WERI-Rb-1 (cell line): ENCODE measurements around the gene CHRM5.

Experiments
- DNase-seq: peaks from one replicate; pipeline ENCODE4 v3.0.0-alpha.2; 2020
- H3K27ac ChIP-seq: fragments of 250-450 bp; sonication (Bioruptor Pico); 2 replicates; pipeline ENCODE4 v1.5.1; 2020; ENCODE audit warnings: mild to moderate bottlenecking, moderate library complexity
- H3K27me3 ChIP-seq: fragments of 250-450 bp; sonication (Bioruptor Pico); 2 replicates; pipeline ENCODE4 v1.5.1; 2021; ENCODE audit warnings: mild to moderate bottlenecking, low read depth, moderate library complexity; ENCODE audit not compliant: insufficient read depth, severe bottlenecking
- H3K36me3 ChIP-seq: fragments of 250-450 bp; sonication (Bioruptor Pico); 2 replicates; pipeline ENCODE4 v1.5.1; 2020; ENCODE audit warnings: mild to moderate bottlenecking, moderate library complexity
- H3K4me3 ChIP-seq: 2 replicates; pipeline ENCODE4 v1.5.1; 2011; ENCODE audit warnings: low read depth, mild to moderate bottlenecking, control low read depth, low read length
- H3K9me3 ChIP-seq: fragments of 250-450 bp; sonication (Bioruptor Pico); 2 replicates; pipeline ENCODE4 v1.5.1; 2021; ENCODE audit warnings: mild to moderate bottlenecking, moderate library complexity; ENCODE audit not compliant: severe bottlenecking
- CTCF ChIP-seq: IDR thresholded peaks from 2 replicates; pipeline ENCODE4 v1.5.1; 2011; ENCODE audit warnings: low read depth, mild to moderate bottlenecking, control low read depth, inconsistent platforms, low read length

The CHRM5 gene

GRCh38 chr15:33980159-33980558 lies 11.9 kb downstream of the CHRM5 start:
- no peak for TF ChIP-seq CTCF
- no peak for DNase-seq
- Histone ChIP-seq H3K27ac (no peak overlapping the region), H3K9me3 (no peaks in the 10 kb centered on the region), H3K4me3 (no peak overlapping the region), H3K36me3 (no peaks in the 10 kb centered on the region), H3K27me3 (no peaks in the 10 kb centered on the region)

GRCh38 chr15:33982516-33982915 lies 14.2 kb downstream of the CHRM5 start:
- no peak for TF ChIP-seq CTCF
- Histone ChIP-seq H3K27ac (no peak overlapping the region), H3K9me3 (no peaks in the 10 kb centered on the region), H3K4me3 (no peak overlapping the region), H3K36me3 (no peaks in the 10 kb centered on the region), H3K27me3 (no peaks in the 10 kb centered on the region)
- DNase-seq, result no peak

- Histone ChIP-seq H3K9me3 (no peaks in the 10 kb centered on the region), H3K4me3 (no peak overlapping the region), H3K36me3 (no peaks in the 10 kb centered on the region), H3K27me3 (no peaks in the 10 kb centered on the region), H3K27ac (no peak overlapping the region)
- no peak for TF ChIP-seq CTCF
- DNase-seq, result no peak
Measured at GRCh38 chr15:33985287-33985686, 17.0 kb downstream of the CHRM5 start.

GRCh38 chr15:33985751-33986150 lies 17.5 kb downstream of the CHRM5 start:
- DNase-seq, result no peak
- Histone ChIP-seq H3K9me3 (no peaks in the 10 kb centered on the region), H3K36me3 (no peaks in the 10 kb centered on the region), H3K4me3 (no peak overlapping the region), H3K27me3 (no peaks in the 10 kb centered on the region), H3K27ac (no peak overlapping the region)
- no peak for TF ChIP-seq CTCF

- Histone ChIP-seq H3K9me3 (no peaks in the 10 kb centered on the region), H3K27me3 (no peaks in the 10 kb centered on the region)
- no peak for DNase-seq
Measured at GRCh38 chr15:33987444-33987843, 19.1 kb downstream of the CHRM5 start.

More at GRCh38 chr15:33987444-33987843, 19.1 kb downstream of the CHRM5 start:
- Histone ChIP-seq H3K27ac (no peak overlapping the region), H3K4me3 (no peak overlapping the region), H3K36me3 (no peaks in the 10 kb centered on the region)
- no peak for TF ChIP-seq CTCF
